AG10803 (cell line): ENCODE measurements around the gene MCUB.
"Not testable (repeated sequence)": the region's sequence is repeated elsewhere in the genome, so short reads cannot be mapped to it uniquely, and the experiment has no call there.

Experiments used
- DNase-seq: peaks from one replicate; pipeline ENCODE4 v3.0.0; 2010; ENCODE audit warnings: low read depth
- H3K4me3 ChIP-seq: 2 replicates; pipeline ENCODE4 v1.5.1; 2011; ENCODE audit warnings: mild to moderate bottlenecking, low read length, control low read depth
- CTCF ChIP-seq: conservative IDR thresholded peaks from 2 replicates; pipeline ENCODE4 v1.5.1; 2011; ENCODE audit warnings: mild to moderate bottlenecking, low read length, control low read depth, inconsistent platforms

Gene MCUB

GRCh38 chr4:109576462-109576861 lies 16.4 kb downstream of the MCUB start:
- no peak for DNase-seq

GRCh38 chr4:109578846-109579245 lies 18.8 kb downstream of the MCUB start:
- no peak for TF ChIP-seq CTCF
- no peak overlapping the region for H3K4me3 ChIP-seq
- DNase-seq = no peak

More at GRCh38 chr4:109576462-109576861, 16.4 kb downstream of the MCUB start:
- no peak for TF ChIP-seq CTCF
- no peak overlapping the region for H3K4me3 ChIP-seq

GRCh38 chr4:109579997-109580396 lies 20.0 kb downstream of the MCUB start:
- not testable (repeated sequence) for DNase-seq, H3K4me3 ChIP-seq

- H3K4me3 ChIP-seq = no peak overlapping the region
- DNase-seq = no peak
- TF ChIP-seq CTCF = no peak
Observed at GRCh38 chr4:109588176-109588575, 28.1 kb downstream of the MCUB start.

- no peak for TF ChIP-seq CTCF
- no peak for DNase-seq
- H3K4me3 ChIP-seq = no peak overlapping the region
Observed at GRCh38 chr4:109589119-109589518, 29.1 kb downstream of the MCUB start.

GRCh38 chr4:109589605-109590004 lies 29.6 kb downstream of the MCUB start:
- TF ChIP-seq CTCF = no peak
- DNase-seq = no peak
- H3K4me3 ChIP-seq = no peak overlapping the region

GRCh38 chr4:109590905-109591304 lies 30.9 kb downstream of the MCUB start:
- H3K4me3 ChIP-seq = no peak overlapping the region
- no peak for DNase-seq
- no peak for TF ChIP-seq CTCF

GRCh38 chr4:109592367-109592766 lies 32.3 kb downstream of the MCUB start:
- no peak for TF ChIP-seq CTCF
- H3K4me3 ChIP-seq = no peak overlapping the region
- no peak for DNase-seq

GRCh38 chr4:109595123-109595522 lies 35.1 kb downstream of the MCUB start:
- DNase-seq, H3K4me3 ChIP-seq: not testable (repeated sequence)

- DNase-seq, H3K4me3 ChIP-seq: not testable (repeated sequence)
Observed at GRCh38 chr4:109596420-109597085, 36.5 kb downstream of the MCUB start.
